ENCODE data around the gene L3MBTL4. TPM values are rescaled to one million over a fixed set of nuclear protein-coding genes. Genes with fewer than 3 reads are reported as not detected.

The L3MBTL4 gene
- total RNA-seq, 2 donors from 2014 or later = 4.6 to 7.2 TPM

- no peak for DNase-seq
- no peaks in the 10 kb centered on the region for H3K9me3 Mint-ChIP-seq
- Histone ChIP-seq H3K27me3 (ENCODE audit: control insufficient read depth, insufficient read depth, low read length, poor library complexity, severe bottlenecking) (no peaks in the 10 kb centered on the region), H3K9ac (ENCODE audit: extremely low read depth, low read length, poor library complexity, severe bottlenecking) (no peak overlapping the region), H3K36me3 (ENCODE audit: control insufficient read depth, insufficient read depth, low read length) (no peaks in the 10 kb centered on the region), H3K9me3 (ENCODE audit: control insufficient read depth, low read length) (no peaks in the 10 kb centered on the region), H3K4me3 (ENCODE audit: low read length) (no peak overlapping the region), H3K4me1 (ENCODE audit: control insufficient read depth, insufficient read depth, low read length) (no peaks in the 10 kb centered on the region), H3K27ac (ENCODE audit: low read depth, low read length) (no peak overlapping the region)
- H3K4me3 Mint-ChIP-seq = no peak overlapping the region
- 85 to 86% methylated on average over 1 of the region's 1 CpG for WGBS, 2 experiments (ENCODE audit: insufficient coverage in 1 of 2, insufficient read length in 1 of 2)
- H3K27ac Mint-ChIP-seq = no peak overlapping the region
- no peaks in the 10 kb centered on the region for H3K27me3 Mint-ChIP-seq (ENCODE audit: insufficient read depth)
- H3K4me1 Mint-ChIP-seq = no peaks in the 10 kb centered on the region
- TF ChIP-seq CTCF (conservative IDR thresholded peaks at IDR 0.05) = no peak
- no peaks in the 10 kb centered on the region for H3K36me3 Mint-ChIP-seq (ENCODE audit: low read depth)
Measured at GRCh38 chr18:6106091-6106685, 308.5 kb downstream of the L3MBTL4 start.

- Mint-ChIP-seq H3K9me3 (no peaks in the 10 kb centered on the region), H3K4me3 (no peak overlapping the region), H3K27ac (no peak overlapping the region), H3K27me3 (ENCODE audit: insufficient read depth) (no peaks in the 10 kb centered on the region), H3K4me1 (no peaks in the 10 kb centered on the region), H3K36me3 (ENCODE audit: low read depth) (no peaks in the 10 kb centered on the region)
- Histone ChIP-seq H3K4me1 (ENCODE audit: control insufficient read depth, insufficient read depth, low read length) (no peaks in the 10 kb centered on the region), H3K4me3 (ENCODE audit: low read length) (no peak overlapping the region), H3K27me3 (ENCODE audit: control insufficient read depth, insufficient read depth, low read length, poor library complexity, severe bottlenecking) (no peaks in the 10 kb centered on the region), H3K9ac (ENCODE audit: extremely low read depth, low read length, poor library complexity, severe bottlenecking) (no peak overlapping the region), H3K36me3 (ENCODE audit: control insufficient read depth, insufficient read depth, low read length) (no peaks in the 10 kb centered on the region), H3K9me3 (ENCODE audit: control insufficient read depth, low read length) (no peaks in the 10 kb centered on the region), H3K27ac (ENCODE audit: low read depth, low read length) (no peak overlapping the region)
- TF ChIP-seq CTCF (conservative IDR thresholded peaks at IDR 0.05) = no peak
- WGBS, 2 experiments (ENCODE audit: insufficient coverage in 1 of 2, insufficient read length in 1 of 2) = 60 to 81% methylated on average over 1 to 3 of the region's 3 CpGs
- DNase-seq = no peak
Measured at GRCh38 chr18:6103741-6104140, 311.0 kb downstream of the L3MBTL4 start.

- TF ChIP-seq CTCF (conservative IDR thresholded peaks at IDR 0.05) = no peak
- H3K4me3 ChIP-seq (ENCODE audit: low read length) = no peak overlapping the region
- no peaks in the 10 kb centered on the region for H3K27me3 ChIP-seq (ENCODE audit: control insufficient read depth, insufficient read depth, low read length, poor library complexity, severe bottlenecking)
- no peaks in the 10 kb centered on the region for H3K36me3 ChIP-seq (ENCODE audit: control insufficient read depth, insufficient read depth, low read length)
- Mint-ChIP-seq H3K4me3 (no peak overlapping the region), H3K27ac (no peak overlapping the region), H3K9me3 (no peaks in the 10 kb centered on the region), H3K27me3 (ENCODE audit: insufficient read depth) (no peaks in the 10 kb centered on the region), H3K4me1 (no peaks in the 10 kb centered on the region), H3K36me3 (ENCODE audit: low read depth) (no peaks in the 10 kb centered on the region)
- no peaks in the 10 kb centered on the region for H3K4me1 ChIP-seq (ENCODE audit: control insufficient read depth, insufficient read depth, low read length)
- peak overlapping the region; percentile 25 for H3K27ac ChIP-seq (ENCODE audit: low read depth, low read length)
- no peak overlapping the region for H3K9ac ChIP-seq (ENCODE audit: extremely low read depth, low read length, poor library complexity, severe bottlenecking)
- no peaks in the 10 kb centered on the region for H3K9me3 ChIP-seq (ENCODE audit: control insufficient read depth, low read length)
- no peak for DNase-seq
Measured at GRCh38 chr18:6096730-6097129, 318.0 kb downstream of the L3MBTL4 start.
